Non-pigmented ciliary epithelial cell (primary cell): ENCODE results near the gene TPD52L1.

Experiments
- DNase-seq: peaks from one replicate; pipeline ENCODE4 v3.0.0-alpha.2; 2010; ENCODE audit warnings: low read depth

TPD52L1 gene

DNA sequence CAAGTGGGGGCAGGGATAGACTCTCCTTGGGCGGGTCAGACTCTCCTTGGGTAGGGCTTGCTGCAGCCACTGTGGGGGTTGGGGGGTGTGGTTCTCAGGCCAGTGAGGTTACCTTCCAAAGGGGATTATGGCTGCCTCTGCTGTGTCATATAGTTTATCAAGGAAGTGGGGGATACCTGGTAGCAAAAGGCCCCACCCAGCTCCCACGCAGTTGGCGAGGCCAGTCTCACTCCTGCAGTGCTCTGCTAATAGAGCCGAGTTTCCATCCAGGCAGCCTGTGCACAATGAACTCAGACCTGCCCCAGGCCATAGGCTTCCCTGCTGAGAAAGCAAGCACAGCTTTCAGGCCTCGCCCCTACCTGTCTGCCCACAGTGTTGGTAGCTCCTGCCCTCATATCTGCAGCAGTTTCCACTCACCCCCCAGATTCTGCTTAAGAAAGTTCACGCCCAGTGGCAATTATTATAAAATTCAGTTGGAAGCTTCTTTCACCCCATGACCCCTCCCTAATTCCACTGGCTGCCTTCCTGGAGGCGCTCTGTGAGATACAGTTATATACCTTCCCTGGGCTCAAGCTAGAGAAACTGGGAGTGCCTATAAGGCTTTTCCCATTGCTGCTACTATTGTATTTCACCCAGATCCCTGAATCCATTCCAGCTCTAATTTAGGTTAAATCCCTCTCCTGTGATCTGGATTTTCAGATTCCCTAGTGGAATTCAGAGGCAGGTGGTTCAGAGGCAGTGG is 92.1 kb downstream of the TPD52L1 start:
- no peak for DNase-seq

DNA sequence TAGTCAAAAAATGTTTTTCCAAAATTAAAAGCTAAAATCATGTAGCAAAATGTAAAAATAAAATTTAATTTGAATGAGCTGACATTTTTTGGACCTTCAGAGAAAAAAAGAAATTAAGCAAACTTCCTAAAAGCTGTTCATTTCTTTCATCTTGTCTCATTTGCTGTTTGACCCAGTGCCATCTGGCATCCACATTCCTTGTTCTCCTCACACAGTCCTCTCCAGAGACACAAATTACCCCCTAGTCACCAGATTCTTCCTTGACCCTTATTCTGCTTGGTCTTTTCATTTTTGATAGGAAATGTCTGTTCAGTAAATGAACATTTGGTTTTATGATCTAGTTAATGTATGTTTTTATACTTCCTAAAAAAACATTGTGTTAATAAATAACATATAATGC is 93.0 kb downstream of the TPD52L1 start:
- no peak for DNase-seq

DNA sequence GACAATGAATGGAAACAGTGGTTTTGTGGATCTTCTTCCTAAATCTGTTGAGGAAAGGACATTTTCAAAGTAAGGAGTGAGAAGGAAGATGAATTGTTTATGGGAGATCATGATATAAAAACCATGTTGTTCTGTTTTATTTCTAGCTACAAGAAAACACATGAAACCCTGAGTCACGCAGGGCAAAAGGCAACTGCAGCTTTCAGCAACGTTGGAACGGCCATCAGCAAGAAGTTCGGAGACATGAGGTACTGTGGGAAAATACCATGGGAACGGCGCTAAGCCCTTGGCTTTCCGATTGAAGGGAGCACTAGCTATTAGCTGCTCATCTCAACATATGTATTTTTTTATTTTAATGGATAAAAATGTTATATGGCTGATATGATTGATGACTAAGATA is 94.6 kb downstream of the TPD52L1 start:
- DNase-seq: no peak

DNA sequence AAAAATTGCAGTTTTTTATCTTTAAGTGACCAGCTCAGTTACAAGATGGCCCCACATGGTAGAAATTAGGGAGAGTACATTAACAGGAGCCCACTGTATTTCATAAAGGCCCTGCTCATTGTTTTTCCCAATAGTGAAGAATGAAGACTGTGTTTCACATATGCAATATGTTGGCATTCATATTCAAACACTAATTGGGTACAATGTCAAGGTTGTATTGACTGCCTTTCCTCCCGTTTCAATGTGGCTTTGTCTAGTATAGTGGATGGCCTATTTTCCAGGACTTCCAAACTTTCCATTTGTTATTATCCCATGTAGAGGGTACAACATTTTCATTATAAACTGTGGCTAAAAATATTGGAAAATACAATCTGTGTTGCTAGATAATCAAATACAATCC is 96.9 kb downstream of the TPD52L1 start:
- DNase-seq: no peak

DNA sequence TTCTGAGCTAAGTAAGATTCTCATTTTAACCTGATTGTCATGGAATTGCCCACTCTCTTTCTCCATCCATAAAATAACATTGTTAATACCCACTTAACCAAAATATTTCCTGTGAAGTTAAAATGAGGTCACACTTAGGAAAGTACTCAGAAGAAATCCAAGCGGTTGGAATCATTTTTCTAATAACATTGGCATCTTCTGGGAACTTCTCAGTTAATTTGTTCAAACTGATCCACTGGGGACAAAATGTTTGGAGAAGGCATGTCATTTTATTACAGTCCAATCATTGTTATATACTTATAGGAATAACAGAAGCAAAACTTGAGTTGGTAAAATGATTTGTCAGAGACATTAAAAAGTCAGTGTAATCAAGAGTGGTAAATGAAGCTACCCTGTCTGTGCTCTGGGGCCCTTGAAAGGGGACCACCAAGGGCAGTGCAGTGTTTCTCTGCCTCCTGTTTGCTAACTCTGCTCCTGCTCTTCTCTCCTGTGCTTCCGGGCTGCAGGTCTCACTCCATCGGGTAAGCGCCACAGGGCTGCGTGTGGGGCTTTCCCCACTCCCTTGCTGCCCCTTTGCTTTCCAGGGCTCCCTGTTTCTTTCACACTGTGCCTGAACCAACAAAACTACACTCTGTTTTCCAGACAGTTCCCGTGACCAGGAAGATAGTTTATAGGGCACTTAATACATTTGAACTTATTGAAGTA is 98.1 kb downstream of the TPD52L1 start:
- DNase-seq: no peak

DNA sequence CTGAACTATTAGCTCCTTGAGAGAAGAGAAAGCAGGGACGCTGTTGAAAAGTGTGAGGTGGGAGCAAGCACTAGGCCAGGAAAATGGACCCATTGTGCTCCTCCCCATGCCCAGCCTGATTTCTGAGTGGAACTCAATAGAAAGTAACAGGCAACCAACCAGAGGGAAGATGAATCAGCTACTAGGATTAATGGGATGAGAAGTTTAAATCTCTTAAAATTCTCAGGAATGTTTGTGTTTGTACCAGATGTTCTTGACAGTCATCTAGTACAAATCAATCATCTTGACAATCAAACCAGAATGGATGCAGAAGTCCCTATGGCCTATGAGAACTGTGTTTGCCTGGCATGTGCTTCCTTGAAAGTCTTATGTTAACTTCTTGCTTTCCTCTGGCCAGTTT is 99.3 kb downstream of the TPD52L1 start:
- no peak for DNase-seq

DNA sequence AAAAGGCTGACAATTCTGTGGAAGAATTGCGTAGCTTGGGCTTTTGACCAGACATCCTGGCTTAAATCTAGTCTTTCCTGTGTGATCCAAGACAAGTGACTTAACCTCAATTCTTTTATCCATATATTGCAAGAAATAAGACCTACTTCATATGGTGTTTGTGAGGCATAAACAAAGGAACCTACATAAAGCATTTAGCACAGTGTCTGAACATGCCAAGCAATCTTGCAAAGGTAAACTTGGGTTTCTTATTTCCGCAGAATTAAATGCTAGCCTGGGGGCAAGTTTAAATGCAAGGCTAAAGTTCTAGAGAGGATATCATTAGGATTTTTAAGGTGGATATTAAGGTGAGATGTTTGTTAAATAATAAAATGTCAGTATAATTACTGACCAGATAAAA is 100.3 kb downstream of the TPD52L1 start:
- no peak for DNase-seq

DNA sequence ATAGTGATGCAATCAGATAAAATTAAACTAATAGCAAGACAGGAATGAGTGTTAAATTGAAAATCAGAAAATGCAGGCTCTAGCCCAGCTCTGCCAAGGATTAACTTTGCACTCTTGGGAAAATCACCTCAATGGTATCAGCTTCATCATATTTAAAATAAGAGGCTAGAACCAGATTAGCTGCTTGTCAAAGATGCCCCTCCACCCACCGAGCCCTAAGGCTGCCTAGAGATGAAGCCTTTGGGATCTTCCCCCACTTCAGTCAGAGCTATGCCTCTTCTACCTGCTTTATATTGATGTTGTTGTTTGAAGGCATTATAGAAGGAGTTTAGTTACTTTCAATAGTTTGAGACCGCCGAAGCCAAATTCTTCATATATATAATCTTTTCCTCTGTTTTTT is 100.7 kb downstream of the TPD52L1 start:
- DNase-seq: no peak

DNA sequence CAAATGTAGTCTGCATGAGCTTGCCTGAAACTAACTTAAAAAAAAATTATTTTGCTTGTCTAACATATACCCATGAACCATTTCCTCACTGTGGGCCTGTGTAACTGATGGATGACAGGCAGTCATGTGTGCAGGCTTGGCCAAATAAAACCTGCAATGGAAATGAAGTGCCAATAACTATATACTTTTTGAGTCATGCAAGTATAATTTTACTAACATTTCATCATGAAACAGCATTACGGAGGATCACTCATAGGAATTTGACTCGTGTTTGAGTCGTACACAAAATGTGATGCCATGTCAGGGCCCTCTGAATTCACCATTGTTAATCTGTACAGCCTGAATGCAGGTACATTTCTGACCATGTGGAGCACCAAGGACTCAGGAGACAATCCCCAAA is 101.6 kb downstream of the TPD52L1 start:
- no peak for DNase-seq

DNA sequence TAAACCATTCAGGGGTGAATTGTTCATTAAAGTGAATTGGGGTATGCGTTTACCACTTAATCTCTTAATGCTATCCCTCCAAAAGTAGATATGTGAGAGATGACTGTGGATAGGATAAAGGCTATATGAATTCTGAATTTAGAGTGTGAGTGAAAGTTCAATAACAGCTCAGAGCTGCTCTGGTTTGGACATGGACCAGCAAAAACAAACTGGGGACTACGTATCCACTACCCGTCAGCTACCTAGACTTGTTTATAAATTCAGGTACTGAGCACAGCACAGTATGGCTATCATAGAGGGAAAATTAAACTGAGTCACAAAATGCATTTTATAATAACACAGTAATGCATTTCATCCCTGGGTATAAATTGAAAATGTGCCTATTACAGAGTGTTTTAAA is 103.8 kb downstream of the TPD52L1 start:
- no peak for DNase-seq

DNA sequence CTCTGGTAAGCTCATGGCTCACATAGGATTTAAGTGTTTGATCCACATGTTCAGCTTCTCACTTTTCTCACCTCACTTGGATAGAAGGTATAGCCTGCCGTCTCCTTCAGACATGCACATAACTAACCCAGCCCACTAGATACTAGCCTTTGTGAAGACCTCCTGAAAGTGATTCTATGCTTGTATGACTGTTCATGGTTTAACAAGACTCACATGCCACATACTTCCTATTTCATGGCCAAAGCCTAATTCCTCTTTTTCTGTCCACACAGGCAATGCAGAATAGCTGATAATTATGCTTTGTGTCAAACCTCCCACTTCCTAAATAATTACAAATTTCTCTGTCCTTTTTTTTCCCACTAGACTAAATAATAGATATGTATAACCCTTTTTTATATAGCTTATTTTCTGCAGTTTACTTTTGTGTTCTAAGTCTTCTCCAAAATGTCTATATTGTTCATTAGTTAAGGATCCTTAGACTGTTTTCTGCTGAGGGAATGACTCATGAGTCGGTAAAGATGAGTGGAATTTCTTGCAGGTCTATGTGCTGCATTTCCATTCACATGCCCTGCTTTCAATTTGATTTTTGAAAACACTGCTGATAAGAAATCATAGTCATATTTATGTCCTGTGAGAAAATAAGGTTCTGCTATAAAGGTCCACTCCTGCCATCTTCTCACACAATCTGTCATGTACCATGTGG is 105.2 kb downstream of the TPD52L1 start:
- DNase-seq: no peak

DNA sequence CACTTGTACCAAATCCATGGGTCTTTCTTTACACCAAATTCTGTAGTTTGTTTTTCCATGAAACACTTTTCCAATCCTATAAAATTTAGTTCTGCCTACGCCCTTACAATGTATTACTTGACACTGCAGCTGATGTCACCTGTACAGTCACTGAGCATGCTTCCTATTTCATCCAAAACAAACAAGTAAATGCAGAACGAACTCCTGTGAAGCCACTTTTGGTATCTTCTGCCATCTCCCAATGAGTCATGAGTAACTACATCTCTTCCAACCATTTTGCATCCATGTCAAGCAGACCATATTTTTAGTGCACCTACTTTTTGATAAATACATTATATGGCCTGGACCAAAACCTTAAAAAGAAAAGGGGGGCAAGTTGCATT is 105.8 kb downstream of the TPD52L1 start:
- DNase-seq: no peak

DNA sequence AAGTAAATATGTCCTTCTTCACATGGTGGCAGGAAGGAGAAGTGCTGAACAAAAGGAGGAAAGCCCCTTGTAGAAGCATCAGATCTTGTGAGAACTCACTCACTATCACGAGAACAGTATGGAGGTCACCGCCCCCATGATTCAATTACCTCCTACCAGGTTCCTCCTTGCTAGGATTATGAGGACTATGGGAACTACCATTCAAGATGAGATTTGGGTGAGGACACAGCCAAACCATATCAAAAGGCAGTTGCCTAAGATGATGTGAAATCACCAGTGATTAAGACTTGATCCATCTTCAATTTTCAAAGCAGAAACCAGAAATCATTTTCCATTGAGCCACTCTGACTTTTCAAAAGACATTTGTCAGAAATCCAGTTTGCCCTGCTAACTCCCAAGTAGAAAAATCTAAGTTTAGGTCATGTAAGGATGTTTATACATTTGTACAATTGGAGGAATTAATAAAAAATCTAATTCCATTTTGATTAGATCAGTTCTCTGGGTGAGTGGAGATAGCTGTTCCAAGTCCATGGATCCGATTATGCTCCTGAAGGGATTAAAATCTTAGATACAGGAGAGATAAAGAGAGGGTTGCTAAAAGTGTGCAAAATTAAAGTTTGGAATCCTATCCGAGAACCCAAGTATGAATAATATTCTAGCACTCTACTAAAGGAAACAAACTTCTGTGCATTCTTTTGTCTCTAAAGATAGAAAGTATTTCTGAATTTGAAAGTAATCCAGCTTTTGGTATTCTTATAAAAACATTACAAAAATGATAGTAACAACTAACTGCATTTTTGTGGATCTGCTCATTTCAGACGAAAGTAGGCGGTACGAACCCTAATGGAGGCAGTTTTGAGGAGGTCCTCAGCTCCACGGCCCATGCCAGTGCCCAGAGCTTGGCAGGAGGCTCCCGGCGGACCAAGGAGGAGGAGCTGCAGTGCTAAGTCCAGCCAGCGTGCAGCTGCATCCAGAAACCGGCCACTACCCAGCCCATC is 108.7 kb downstream of the TPD52L1 start:
- no peak for DNase-seq

DNA sequence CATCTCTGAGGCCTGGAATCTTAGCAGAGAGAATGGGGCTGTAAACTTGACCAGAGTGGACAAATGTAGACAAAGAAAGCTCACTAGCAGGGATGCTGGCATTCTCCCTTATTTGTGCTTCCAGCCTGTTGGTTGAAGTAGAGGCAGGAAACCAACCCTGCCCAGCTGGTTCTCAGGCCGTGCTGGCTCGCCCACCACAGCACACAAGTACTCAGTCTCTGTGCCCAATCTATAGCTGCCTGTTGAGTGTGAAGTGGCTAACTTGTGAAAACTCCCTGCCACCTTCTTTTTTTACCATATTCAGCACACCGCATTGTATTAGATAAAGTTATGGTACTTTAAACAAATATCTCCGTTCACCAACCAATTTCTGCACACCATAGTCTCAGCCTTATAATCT is 110.9 kb downstream of the TPD52L1 start:
- no peak for DNase-seq

DNA sequence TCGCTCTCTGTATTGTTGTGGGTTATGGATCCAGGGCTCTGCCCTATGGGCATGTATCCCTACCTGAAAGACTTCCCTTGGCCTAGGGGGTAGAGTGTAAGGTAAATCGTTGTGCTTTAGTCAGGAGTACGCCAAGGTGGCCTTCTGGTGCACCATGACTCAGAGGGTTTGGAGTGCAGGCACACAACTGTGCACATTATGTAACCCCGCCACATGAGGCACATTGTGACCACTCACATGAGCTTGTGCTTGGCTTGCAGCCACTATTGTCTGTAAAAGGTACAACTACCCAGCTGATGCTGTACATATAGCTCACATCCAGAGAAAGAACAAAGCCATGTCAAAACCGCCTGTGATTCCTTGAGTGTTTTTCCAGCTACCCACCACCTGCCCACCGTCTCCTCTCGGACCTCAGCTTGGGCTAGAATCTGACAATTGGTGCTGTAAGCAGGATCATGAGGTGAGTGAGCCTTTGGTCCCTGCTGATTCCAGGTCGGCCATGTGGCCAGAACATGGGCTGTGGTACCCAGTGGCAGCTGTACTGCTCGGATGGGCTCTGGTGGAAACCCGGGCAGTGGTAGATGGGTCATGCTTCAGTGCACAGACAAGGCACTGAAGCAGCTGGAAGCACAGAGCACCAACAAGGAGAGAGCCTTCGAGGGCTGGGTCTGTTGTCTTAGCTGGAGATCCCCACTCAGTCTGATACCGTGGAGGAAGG is 114.4 kb downstream of the TPD52L1 start:
- DNase-seq: no peak

DNA sequence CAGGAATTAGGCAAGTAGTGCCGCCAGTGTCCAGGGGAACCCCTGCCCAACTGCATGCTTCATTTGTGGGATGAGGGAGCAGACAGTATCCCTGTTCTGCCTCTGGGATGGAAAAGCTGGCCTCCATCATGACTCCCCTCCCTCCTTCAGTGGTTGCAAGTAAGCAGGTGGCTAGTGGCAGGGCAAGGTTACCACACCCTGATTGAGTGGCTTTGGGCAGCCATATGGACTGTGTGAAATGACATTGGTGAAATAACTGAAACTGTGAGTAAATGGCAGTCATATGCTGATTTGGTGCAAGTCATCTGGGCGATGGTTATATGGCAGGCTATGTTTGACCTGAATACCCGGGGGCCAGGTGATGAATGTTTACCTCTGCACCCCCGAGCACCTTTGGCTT is 115.2 kb downstream of the TPD52L1 start:
- DNase-seq: no peak

DNA sequence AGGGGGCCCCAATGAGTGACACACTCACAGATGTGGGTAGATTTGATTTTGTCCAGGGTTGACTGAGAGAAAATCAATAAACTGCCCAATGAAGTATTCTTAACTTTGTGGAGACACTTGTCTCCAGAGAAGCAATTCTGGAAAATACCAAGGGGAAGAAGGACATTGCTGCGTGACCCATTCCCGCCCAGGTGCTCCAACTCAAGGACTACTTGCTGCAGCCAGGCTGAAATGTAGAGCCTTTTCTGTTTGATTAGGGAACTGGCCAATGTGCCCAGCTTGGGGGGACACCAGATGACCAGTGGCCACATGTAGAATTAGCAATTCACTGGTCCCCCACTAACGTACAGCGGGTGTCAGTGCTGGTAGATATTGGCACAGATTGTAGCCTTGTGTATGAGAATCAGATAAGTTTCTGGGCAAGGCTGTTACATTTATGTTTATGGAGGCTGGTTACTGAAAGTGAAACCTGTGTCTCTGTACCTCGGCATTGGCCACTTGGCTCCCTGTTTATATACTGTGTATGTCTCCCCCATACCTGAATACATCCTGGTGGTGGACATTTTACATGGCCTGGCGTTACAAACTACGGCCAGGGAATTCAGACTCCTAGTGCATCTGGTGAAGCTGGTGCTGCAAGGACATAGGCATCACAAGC is 115.9 kb downstream of the TPD52L1 start:
- DNase-seq: no peak

DNA sequence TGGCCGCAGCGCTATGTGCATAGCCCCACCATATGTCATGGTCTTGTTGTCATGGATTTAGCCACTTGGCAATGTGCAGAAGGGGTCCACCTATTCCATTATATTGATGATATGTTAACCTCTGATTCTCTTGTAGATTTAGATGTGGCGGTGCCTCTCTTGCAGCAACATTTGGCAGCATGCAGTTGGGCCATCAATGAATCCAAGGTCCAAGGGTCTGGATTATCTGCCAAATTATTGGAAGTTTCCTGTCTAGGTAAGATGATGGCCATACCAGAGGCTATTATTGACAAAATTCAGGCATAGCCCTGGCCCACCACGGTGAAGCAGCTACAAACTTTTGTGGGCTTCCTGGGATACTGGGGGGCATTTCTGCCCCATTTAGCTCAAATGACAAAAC is 116.8 kb downstream of the TPD52L1 start:
- no peak for DNase-seq

DNA sequence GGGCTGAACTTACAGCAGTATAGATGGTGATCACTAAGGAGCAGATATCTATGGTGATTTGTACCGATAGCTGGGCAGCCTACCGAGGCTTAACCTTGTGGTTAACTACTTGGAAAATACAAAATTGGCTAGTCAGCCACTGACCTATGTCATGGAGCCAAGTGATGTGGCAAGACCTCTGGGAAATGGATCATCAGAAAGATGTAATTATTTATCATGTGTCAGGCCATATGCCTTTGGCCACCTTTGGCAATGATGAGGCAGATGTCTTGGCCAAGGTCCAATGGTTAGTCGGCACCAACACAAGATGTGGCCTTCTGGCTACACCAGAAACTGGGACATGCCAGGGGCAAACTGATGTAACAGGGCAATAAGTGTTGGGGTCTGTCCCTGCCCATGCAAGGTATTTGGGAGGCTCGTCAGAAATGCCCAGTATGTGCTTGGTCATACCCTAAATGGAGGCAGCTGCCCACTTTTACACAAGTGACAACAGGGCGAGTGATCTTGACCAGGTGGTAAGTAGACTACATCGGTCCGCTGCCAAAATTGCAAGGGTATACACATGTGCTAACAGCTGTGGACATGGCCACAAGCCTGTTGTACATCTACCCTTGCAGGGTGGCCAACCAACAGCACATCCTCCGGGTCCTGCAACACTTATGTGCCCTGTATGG is 118.0 kb downstream of the TPD52L1 start:
- no peak for DNase-seq

DNA sequence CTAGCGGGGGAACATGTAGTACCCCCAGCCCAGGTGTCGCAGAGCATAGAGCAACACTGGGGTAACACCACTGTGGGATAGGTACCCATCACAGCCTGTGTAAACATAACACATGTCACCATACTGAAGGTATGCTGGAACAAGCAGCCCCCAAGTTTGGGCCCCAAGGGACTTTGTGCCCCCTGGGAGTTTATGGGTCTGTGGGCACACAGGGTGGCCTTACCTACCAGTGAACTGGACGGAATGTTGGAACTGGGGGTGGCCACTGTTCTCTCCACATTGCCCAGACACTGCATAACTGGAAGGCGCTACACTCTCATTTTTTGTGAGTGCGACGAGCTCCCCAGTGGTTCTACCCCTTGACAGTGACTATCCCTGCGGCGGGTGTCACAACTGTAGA is 119.7 kb downstream of the TPD52L1 start:
- no peak for DNase-seq
